SHP77 treated with DMSO at 0.1 percent for 48 hours (cell line): ENCODE data around the gene LRRC15.

ENCODE experiments used
- DNase-seq: peaks from one replicate; lab custom pipeline; 2025; lab: John Stamatoyannopoulos, UW

Gene LRRC15

GRCh38 chr3:194384569-194385001 is 15.0 kb upstream of the LRRC15 start:
- DNase-seq: no peak

GRCh38 chr3:194384156-194384555 is 14.6 kb upstream of the LRRC15 start:
- no peak for DNase-seq

GRCh38 chr3:194383276-194383940 is 13.9 kb upstream of the LRRC15 start:
- no peak for DNase-seq

GRCh38 chr3:194382892-194383223 is 13.3 kb upstream of the LRRC15 start:
- no peak for DNase-seq

GRCh38 chr3:194382196-194382891 is 12.8 kb upstream of the LRRC15 start:
- no peak for DNase-seq

GRCh38 chr3:194381460-194381875 is 11.9 kb upstream of the LRRC15 start:
- DNase-seq: no peak

- DNase-seq: no peak
Measured at GRCh38 chr3:194380326-194380725, 10.8 kb upstream of the LRRC15 start.

- no peak for DNase-seq
Measured at GRCh38 chr3:194379651-194380050, 10.1 kb upstream of the LRRC15 start.

- DNase-seq: no peak
Measured at GRCh38 chr3:194379231-194379630, 9.7 kb upstream of the LRRC15 start.

- DNase-seq: no peak
Measured at GRCh38 chr3:194377708-194378107, 8.2 kb upstream of the LRRC15 start.

GRCh38 chr3:194376241-194376560 is 6.7 kb upstream of the LRRC15 start:
- DNase-seq: no peak

- no peak for DNase-seq
Measured at GRCh38 chr3:194375473-194376240, 6.1 kb upstream of the LRRC15 start.

- no peak for DNase-seq
Measured at GRCh38 chr3:194374935-194375334, 5.4 kb upstream of the LRRC15 start.

- no peak for DNase-seq
Measured at GRCh38 chr3:194373899-194374298, 4.4 kb upstream of the LRRC15 start.

GRCh38 chr3:194373028-194373427 is 3.5 kb upstream of the LRRC15 start:
- DNase-seq: no peak

GRCh38 chr3:194370753-194371152 is 1.2 kb upstream of the LRRC15 start:
- no peak for DNase-seq

- no peak for DNase-seq
Measured at GRCh38 chr3:194368918-194369317, 625 bp downstream of the LRRC15 start.

GRCh38 chr3:194367992-194368841 is 1.3 kb downstream of the LRRC15 start:
- DNase-seq: no peak

- DNase-seq: no peak
Measured at GRCh38 chr3:194365978-194366490, 3.5 kb downstream of the LRRC15 start.

- no peak for DNase-seq
Measured at GRCh38 chr3:194365526-194365925, 4.0 kb downstream of the LRRC15 start.

GRCh38 chr3:194364652-194365434 is 4.7 kb downstream of the LRRC15 start:
- DNase-seq: no peak
